Cortex of kidney (tissue), 1 donor: ENCODE results near the gene TTC3.
"Not testable (repeated sequence)": the region's sequence is repeated elsewhere in the genome, so short reads cannot be mapped to it uniquely, and the experiment has no call there.

Experiments
- DNase-seq: peaks from one replicate; lab custom pipeline; 2025; lab: John Stamatoyannopoulos, UW

The TTC3 gene

GRCh38 chr21:37199057-37199924, 126.2 kb downstream of the TTC3 start:
- no peak for DNase-seq

GRCh38 chr21:37200641-37201480, 127.8 kb downstream of the TTC3 start:
- no peak for DNase-seq

DNA sequence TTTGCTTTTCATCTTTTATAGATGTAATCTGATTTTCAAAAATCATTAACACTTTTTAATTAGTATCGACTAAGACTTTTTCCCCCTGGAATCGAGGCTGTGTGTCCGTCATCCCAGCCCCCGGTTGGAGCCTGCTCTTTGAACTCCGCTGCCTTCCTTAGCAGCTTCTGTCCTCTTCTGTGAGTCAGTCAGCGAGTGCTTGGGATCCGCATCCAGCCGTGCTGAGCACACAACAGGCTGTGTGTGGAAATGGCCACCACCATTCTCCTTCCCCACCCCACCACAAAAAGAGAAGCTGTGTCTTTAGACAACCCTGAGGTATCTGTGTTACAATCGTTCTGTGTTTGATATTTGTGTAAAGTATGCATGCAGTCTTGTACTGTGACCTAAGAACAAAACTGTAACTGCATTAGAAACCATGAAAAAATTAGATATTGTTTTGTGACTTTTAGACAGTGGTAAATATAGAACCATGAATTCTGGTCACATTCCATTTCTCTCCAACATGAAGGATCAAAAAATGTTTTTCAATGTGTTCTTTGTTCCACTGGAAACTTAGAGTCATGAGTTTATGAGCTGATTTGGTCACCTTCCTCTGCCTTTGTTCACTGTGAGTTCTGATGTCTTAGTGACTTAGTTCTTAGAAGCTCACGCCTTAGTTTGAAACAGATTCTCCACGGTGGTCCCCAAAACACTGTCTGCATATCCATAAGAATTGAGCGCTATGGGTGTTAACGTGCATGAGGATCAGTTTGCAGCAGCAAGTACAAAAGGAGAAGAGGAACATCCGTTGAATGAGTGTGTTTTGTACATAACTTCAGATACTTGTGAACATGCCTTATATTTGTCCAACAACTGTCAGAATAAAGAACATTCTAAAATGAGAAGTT, 129.4 kb downstream of the TTC3 start:
- DNase-seq = no peak

- no peak for DNase-seq
Observed at GRCh38 chr21:37204580-37204979, 131.5 kb downstream of the TTC3 start.

- no peak for DNase-seq
Observed at GRCh38 chr21:37206496-37206895, 133.4 kb downstream of the TTC3 start.

DNA sequence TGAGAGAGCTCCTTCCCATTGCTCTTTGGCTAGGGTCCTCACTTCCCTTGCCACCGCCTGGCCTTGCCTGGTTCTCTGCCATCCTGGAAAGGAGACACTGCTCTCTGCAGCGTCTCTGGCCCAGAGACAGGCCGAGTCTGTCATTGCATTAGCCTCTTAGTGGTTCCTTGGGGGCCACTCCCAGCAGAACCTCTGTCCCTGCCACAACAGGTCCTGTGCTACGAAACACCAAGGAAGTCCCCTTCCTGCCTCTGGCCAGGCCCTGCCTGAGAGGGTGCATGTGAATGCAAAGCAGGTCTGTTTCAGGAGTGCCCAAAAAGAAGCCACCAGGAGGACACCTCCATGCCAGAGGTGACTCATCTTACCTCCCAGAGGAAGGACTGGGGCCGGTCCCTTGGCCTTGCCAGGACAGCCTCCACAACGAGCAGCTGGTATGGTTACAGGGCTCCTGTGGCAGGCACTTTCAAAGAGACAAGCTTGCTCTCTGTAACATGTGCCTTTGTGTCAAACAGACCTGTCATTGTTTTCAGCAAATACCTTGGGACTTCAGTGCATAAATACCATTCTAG, 134.5 kb downstream of the TTC3 start:
- no peak for DNase-seq

DNA sequence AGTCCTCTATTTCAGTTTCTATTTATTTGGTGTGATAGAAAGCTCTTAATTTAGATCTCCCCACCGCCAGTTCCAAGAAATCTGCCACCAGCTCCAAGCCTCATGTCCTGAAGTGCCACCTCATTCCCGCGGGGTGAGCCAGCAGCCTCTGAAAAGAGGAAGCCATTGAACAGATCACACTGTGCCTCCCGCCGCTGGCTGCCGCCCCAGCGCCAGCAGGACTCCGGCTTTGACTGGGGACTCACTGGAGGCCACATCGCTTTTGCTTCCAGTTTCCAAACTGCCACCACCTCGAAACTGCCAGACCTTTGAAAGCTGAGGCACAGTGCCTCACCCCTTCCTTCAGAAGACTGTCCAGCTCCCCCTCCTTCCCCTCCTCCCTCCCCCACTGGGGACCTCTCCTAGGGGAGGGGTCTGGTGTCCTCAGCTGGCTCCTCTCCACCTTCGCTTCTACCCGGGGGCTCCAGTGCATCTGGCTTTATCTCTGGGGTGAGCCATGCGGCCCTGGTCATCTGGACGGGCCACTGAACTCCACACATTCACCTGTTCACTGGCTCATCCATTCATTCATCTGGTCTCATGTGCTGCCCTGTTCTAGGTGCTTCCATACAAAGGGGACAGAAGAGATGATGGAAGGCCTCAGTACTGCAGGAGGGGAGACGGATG, 135.1 kb downstream of the TTC3 start:
- DNase-seq = no peak

DNA sequence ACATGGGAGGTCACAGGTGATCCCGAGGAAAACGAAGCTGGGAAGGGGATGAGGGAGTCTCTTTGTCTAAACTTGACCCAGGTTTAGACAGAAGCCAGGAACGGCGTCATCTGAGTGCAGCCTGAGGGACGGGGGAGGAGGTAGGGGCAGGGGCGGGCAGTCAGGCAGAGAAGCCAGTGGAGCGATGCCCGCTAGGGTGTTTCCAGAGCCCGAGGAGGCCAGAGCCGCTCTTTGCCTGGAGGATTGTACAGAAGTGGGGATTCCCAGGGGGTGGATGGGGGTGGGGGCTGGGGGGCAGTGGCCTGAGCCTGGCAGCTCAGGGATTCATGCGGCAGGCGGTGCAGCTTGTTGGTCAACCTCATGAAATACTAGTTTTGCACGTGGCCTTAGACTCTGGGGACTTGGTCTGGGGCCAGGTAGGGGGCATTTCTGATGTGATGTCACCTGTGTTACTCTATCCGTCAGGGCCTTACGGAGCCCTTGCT, 135.7 kb downstream of the TTC3 start:
- no peak for DNase-seq

- no peak for DNase-seq
Observed at GRCh38 chr21:37210130-37210529, 137.1 kb downstream of the TTC3 start.

DNA sequence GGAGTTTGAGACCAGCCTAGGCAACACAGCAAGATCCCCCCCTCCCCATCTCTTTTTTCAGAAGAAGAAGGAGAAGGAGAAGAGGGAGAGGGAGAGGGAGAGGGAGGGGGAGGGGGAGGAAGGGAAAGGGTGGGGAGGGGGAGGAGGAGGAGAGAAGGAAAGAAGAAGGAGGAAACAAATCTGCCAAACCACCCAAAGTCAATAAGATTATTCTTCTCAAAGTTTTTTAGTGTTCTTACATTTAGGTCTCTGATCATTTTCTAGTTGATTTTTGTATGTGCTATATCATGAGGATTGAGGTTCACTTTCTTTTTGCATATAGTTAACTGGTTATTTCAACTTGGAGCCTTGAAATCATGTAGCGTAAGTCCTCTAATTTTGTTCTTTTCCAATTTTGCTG, 137.7 kb downstream of the TTC3 start:
- no peak for DNase-seq

GRCh38 chr21:37214952-37215351, 141.9 kb downstream of the TTC3 start:
- DNase-seq = no peak

DNA sequence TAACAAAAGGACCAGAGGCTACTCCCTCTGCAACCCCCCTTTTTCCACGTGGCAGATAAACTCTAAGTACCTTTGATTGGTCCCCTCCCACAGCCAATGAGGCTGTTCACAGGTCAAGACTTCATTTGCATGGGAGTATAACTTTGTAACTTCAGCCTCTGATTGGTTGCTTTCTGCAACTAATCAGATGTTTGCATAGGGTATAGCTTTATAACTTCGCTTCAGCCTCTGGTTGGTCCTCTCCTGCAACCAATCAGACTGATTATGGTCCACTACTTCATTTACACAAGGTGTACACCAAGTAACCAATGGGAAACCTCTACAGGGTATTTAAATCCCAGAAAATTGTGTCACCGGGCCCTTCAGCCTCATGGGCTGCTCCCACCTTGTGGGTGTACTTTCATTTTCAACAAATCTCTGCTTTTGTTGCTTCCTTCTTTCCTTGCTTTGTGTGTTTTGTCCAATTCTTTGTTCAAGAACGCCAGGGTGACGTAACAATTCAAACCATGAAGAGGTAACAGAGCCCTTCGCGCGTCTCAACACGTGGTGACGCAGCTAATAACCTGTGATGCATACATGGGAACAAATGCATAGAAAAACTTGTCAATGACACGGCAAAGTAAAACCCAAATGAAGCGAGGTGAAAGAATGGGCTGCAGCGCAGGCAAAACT, 146.8 kb downstream of the TTC3 start:
- no peak for DNase-seq

- DNase-seq = no peak
Observed at GRCh38 chr21:37220433-37220980, 147.5 kb downstream of the TTC3 start.

- DNase-seq = no peak
Observed at GRCh38 chr21:37220981-37221664, 148.1 kb downstream of the TTC3 start.

- DNase-seq = not testable (repeated sequence)
Observed at GRCh38 chr21:37222248-37222647, 149.2 kb downstream of the TTC3 start.

GRCh38 chr21:37223804-37224345, 150.8 kb downstream of the TTC3 start:
- no peak for DNase-seq

GRCh38 chr21:37224861-37225839, 152.1 kb downstream of the TTC3 start:
- no peak for DNase-seq
